Glutamatergic neuron (in vitro differentiated cells): ENCODE results near the gene FLT1. TPM values are rescaled to one million over a fixed set of nuclear protein-coding genes. Genes with fewer than 3 reads are reported as not detected.

Source experiments
- DNase-seq: peaks from one replicate; pipeline ENCODE4 v3.0.0; 2022
- H3K27ac Mint-ChIP-seq: one replicate; pipeline ENCODE4 v1.8.0; 2020; ENCODE audit warnings: mild to moderate bottlenecking, mixed read lengths, inconsistent platforms; ENCODE audit not compliant: unreplicated experiment
- H3K27me3 Mint-ChIP-seq: one replicate; pipeline ENCODE4 v1.8.0; 2020; ENCODE audit warnings: mild to moderate bottlenecking, moderate library complexity, mixed read lengths, inconsistent platforms; ENCODE audit not compliant: unreplicated experiment
- H3K36me3 Mint-ChIP-seq: one replicate; pipeline ENCODE4 v1.8.0; 2020; ENCODE audit warnings: mild to moderate bottlenecking, mixed read lengths, inconsistent platforms; ENCODE audit not compliant: unreplicated experiment
- H3K4me1 Mint-ChIP-seq: one replicate; pipeline ENCODE4 v1.8.0; 2020; ENCODE audit warnings: mild to moderate bottlenecking, low read depth, mixed read lengths, inconsistent platforms; ENCODE audit not compliant: unreplicated experiment
- H3K4me3 Mint-ChIP-seq: one replicate; pipeline ENCODE4 v1.8.0; 2020; ENCODE audit warnings: mild to moderate bottlenecking, mixed read lengths, inconsistent platforms; ENCODE audit not compliant: unreplicated experiment
- H3K9me3 Mint-ChIP-seq: one replicate; pipeline ENCODE4 v1.8.0; 2020; ENCODE audit warnings: mild to moderate bottlenecking, moderate library complexity, mixed read lengths, inconsistent platforms; ENCODE audit not compliant: unreplicated experiment
- CTCF ChIP-seq: fragments of 200-600 bp; sonication (generic); IDR thresholded peaks from one replicate; pipeline ENCODE4 v1.5.0; 2021; ENCODE audit not compliant: partially characterized antibody, unreplicated experiment
- total RNA-seq: library from RNA; stranded (reverse); fragmentation: NEBNext Ultra II Directional; extraction: Animal tissue kit (Norgen Biotek cat#: 25700); gene quantifications from one replicate; pipeline ENCODE4 v1.2.1, GENCODE V29; 2021; ENCODE audit not compliant: unreplicated experiment

Gene FLT1
- total RNA-seq, 1 donor from 2014 or later, result 49.8 TPM

- Mint-ChIP-seq H3K36me3 (no peaks in the 10 kb centered on the region), H3K27ac (no peak overlapping the region), H3K9me3 (peaks cover 5% of the 10 kb centered on the region), H3K27me3 (peaks cover 4% of the 10 kb centered on the region), H3K4me3 (no peak overlapping the region), H3K4me1 (peaks cover 19% of the 10 kb centered on the region)
- DNase-seq, result no peak
- TF ChIP-seq CTCF, result no peak
Measured at GRCh38 chr13:28380319-28380718, 114.6 kb downstream of the FLT1 start.

- no peak for TF ChIP-seq CTCF
- Mint-ChIP-seq H3K4me1 (peaks cover 26% of the 10 kb centered on the region), H3K27me3 (peaks cover 5% of the 10 kb centered on the region), H3K36me3 (no peaks in the 10 kb centered on the region), H3K27ac (no peak overlapping the region), H3K9me3 (peaks cover 5% of the 10 kb centered on the region), H3K4me3 (no peak overlapping the region)
- DNase-seq, result no peak
Measured at GRCh38 chr13:28379371-28380083, 115.4 kb downstream of the FLT1 start.

GRCh38 chr13:28376604-28377003 lies 118.3 kb downstream of the FLT1 start:
- peaks cover 26% of the 10 kb centered on the region for H3K4me1 Mint-ChIP-seq
- no peaks in the 10 kb centered on the region for H3K36me3 Mint-ChIP-seq
- H3K27ac Mint-ChIP-seq, result peak overlapping the region; percentile 93
- H3K4me3 Mint-ChIP-seq, result no peak overlapping the region
- H3K9me3 Mint-ChIP-seq, result peaks cover 5% of the 10 kb centered on the region
- no peak for DNase-seq
- H3K27me3 Mint-ChIP-seq, result peaks cover 5% of the 10 kb centered on the region
- no peak for TF ChIP-seq CTCF

GRCh38 chr13:28375250-28375930 lies 119.5 kb downstream of the FLT1 start:
- DNase-seq, result peak; percentile 21
- no peak for TF ChIP-seq CTCF
- Mint-ChIP-seq H3K4me1 (peaks cover 26% of the 10 kb centered on the region), H3K9me3 (peaks cover 5% of the 10 kb centered on the region), H3K4me3 (peak overlapping the region; percentile 70), H3K27ac (peak overlapping the region; percentile 93), H3K36me3 (no peaks in the 10 kb centered on the region), H3K27me3 (peaks cover 5% of the 10 kb centered on the region)

- Mint-ChIP-seq H3K4me3 (no peak overlapping the region), H3K9me3 (peaks cover 5% of the 10 kb centered on the region), H3K27me3 (peaks cover 5% of the 10 kb centered on the region), H3K4me1 (peaks cover 26% of the 10 kb centered on the region), H3K36me3 (no peaks in the 10 kb centered on the region), H3K27ac (no peak overlapping the region)
- no peak for DNase-seq
- no peak for TF ChIP-seq CTCF
Measured at GRCh38 chr13:28373810-28374209, 121.1 kb downstream of the FLT1 start.
